ENCODE measurements around the gene FBXL7. TPM values are rescaled to one million over a fixed set of nuclear protein-coding genes. Genes with fewer than 3 reads are reported as not detected.

Gene FBXL7
- total RNA-seq, 1 donor from 2014 or later, result 4.4 TPM

- Histone ChIP-seq H3K36me3 (ENCODE audit: control insufficient read depth, insufficient read depth, low read length) (no peaks in the 10 kb centered on the region), H3K4me3 (ENCODE audit: low read depth, low read length) (no peak overlapping the region), H3K27me3 (ENCODE audit: control insufficient read depth, insufficient read depth, low read length) (no peaks in the 10 kb centered on the region)
- TF ChIP-seq CTCF (IDR thresholded peaks at IDR 0.05; ENCODE audit: insufficient read depth, low read length, poor library complexity, severe bottlenecking), result no peak
- no peak for DNase-seq (ENCODE audit: low read depth)
Measured at GRCh38 chr5:15480436-15480835, 19.5 kb upstream of the FBXL7 start.

- Histone ChIP-seq H3K27me3 (ENCODE audit: control insufficient read depth, insufficient read depth, low read length) (peaks cover 2% of the 10 kb centered on the region), H3K4me3 (ENCODE audit: low read depth, low read length) (no peak overlapping the region), H3K36me3 (ENCODE audit: control insufficient read depth, insufficient read depth, low read length) (no peaks in the 10 kb centered on the region)
- no peak for DNase-seq (ENCODE audit: low read depth)
- TF ChIP-seq CTCF (IDR thresholded peaks at IDR 0.05; ENCODE audit: insufficient read depth, low read length, poor library complexity, severe bottlenecking), result no peak
Measured at GRCh38 chr5:15483351-15484097, 16.5 kb upstream of the FBXL7 start.

GRCh38 chr5:15487228-15487627, 12.8 kb upstream of the FBXL7 start:
- peaks cover 2% of the 10 kb centered on the region for H3K27me3 ChIP-seq (ENCODE audit: control insufficient read depth, insufficient read depth, low read length)
- no peak overlapping the region for H3K4me3 ChIP-seq (ENCODE audit: low read depth, low read length)
- no peaks in the 10 kb centered on the region for H3K36me3 ChIP-seq (ENCODE audit: control insufficient read depth, insufficient read depth, low read length)
- TF ChIP-seq CTCF (IDR thresholded peaks at IDR 0.05; ENCODE audit: insufficient read depth, low read length, poor library complexity, severe bottlenecking), result no peak
- DNase-seq (ENCODE audit: low read depth), result no peak

- DNase-seq (ENCODE audit: low read depth), result no peak
- Histone ChIP-seq H3K36me3 (ENCODE audit: control insufficient read depth, insufficient read depth, low read length) (no peaks in the 10 kb centered on the region), H3K4me3 (ENCODE audit: low read depth, low read length) (no peak overlapping the region), H3K27me3 (ENCODE audit: control insufficient read depth, insufficient read depth, low read length) (peaks cover 2% of the 10 kb centered on the region)
- TF ChIP-seq CTCF (IDR thresholded peaks at IDR 0.05; ENCODE audit: insufficient read depth, low read length, poor library complexity, severe bottlenecking), result no peak
Measured at GRCh38 chr5:15489571-15490235, 10.3 kb upstream of the FBXL7 start.

- no peak for TF ChIP-seq CTCF (IDR thresholded peaks at IDR 0.05; ENCODE audit: insufficient read depth, low read length, poor library complexity, severe bottlenecking)
- Histone ChIP-seq H3K27me3 (ENCODE audit: control insufficient read depth, insufficient read depth, low read length) (peaks cover 2% of the 10 kb centered on the region), H3K36me3 (ENCODE audit: control insufficient read depth, insufficient read depth, low read length) (no peaks in the 10 kb centered on the region), H3K4me3 (ENCODE audit: low read depth, low read length) (no peak overlapping the region)
- DNase-seq (ENCODE audit: low read depth), result no peak
Measured at GRCh38 chr5:15492545-15492944, 7.4 kb upstream of the FBXL7 start.

Measured in kidney epithelial cell (primary cell).